Measurements from ENCODE around the gene MINDY1.

MINDY1 gene, protein sequence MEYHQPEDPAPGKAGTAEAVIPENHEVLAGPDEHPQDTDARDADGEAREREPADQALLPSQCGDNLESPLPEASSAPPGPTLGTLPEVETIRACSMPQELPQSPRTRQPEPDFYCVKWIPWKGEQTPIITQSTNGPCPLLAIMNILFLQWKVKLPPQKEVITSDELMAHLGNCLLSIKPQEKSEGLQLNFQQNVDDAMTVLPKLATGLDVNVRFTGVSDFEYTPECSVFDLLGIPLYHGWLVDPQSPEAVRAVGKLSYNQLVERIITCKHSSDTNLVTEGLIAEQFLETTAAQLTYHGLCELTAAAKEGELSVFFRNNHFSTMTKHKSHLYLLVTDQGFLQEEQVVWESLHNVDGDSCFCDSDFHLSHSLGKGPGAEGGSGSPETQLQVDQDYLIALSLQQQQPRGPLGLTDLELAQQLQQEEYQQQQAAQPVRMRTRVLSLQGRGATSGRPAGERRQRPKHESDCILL

DNA sequence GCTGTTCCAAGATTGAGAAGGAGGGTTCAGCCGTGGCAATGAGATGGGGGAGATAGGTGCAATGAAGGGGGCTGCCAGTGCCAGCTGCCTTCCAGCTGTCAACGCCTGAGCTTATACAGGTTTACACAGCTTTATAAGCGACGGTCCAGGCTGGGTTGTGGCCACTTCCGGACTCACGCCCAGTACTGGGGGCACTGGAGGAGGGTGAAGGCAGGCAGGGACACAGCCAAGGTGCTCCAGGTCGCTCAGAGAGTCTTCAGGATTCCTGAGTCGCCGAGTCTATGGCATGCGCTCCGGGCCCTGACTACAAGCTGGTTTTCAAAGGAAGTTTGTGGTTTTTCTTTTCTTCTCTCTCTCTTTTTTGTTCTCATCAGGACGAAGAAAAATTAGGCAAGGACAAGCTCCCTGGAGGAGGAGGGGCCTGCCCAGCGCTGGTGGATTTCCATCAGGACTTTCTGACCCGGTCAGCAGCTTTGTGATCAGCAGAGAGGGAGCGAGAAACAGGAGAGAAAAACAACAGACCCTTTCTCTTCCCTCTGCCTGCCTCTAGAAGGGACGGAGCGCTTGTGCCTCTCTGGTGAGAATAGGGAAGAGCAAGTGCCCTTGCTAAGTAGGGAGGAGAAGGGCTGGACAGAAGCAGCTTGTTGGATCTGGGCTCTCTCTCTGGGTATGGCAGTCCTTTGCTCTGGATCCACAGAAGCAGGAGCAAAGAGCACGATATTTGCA is at the start of gene MINDY1:
MINDY1 (minus strand) TSS at position 576 of the 726 bp plus-strand sequence. CDS start 4,285 bp downstream, outside the sequence.
- no peak for DNase-seq (ENCODE audit: low read depth)

DNA sequence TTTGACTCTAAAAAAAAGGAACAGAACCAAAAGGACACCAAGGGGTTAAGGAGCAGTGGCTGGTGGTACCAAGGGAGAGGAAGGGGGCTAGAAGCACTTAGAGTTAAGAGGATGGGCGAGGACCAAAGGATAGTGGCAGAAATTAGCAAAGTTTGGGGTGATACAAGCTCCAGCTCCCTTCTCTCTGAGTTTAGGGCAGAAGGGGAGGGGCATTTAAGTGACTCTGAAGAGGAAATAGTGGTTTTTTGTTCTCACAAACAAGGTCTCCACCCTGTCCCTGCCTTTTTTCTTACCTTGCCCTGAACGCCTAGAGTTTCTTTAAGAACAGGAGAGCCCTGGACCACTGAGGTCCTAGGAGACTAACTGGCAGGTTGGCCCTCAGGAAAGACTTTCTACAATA is 49.4 kb upstream of the MINDY1 start:
- no peak for DNase-seq (ENCODE audit: low read depth)

DNA sequence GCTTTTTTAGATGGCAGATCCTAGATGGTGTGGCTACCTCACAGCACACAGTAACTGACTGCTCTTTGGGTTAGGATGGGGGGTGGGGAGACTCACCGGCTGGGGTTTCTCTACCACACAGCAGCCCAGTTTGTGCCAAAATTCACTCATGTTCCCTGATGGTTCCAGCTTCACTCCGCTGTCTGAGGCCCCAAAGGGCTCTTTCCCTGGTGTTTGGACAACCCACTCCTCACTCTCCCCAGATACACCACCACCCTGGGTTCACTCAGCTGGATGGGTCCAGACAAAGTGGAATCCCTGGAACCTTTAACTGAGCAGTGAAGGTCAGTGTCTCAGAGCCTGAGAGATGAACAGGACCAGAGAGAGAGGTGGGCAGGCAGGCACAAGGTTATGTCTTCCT is 48.9 kb upstream of the MINDY1 start:
- DNase-seq (ENCODE audit: low read depth), result no peak

DNA sequence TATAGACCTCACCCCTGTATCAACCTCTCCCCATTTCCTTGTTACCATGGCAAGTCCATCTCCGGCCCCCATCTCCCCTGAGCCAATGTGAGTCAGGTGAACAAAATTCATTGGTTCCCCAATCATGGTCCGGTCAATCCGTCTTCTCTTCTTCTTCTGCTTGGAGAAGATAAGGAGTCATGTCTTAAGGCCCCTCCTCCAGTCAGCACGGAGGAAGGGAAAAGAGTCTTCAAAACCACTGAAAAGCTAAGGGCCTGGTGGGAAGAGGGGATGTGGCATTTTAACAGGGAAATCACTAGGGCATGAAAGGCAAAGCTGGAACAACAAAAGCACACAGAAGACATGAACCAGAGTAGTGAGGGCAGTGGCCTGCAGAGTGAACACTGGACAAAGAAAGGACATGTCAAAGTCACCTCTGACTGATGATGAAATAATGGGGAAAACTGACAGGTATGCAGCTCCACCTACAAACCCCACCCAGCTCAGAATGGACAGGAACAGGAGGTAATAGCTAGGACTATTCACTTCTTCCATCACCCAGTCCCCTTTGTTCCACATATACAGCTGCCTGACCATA is 48.4 kb upstream of the MINDY1 start:
- no peak for DNase-seq (ENCODE audit: low read depth)

DNA sequence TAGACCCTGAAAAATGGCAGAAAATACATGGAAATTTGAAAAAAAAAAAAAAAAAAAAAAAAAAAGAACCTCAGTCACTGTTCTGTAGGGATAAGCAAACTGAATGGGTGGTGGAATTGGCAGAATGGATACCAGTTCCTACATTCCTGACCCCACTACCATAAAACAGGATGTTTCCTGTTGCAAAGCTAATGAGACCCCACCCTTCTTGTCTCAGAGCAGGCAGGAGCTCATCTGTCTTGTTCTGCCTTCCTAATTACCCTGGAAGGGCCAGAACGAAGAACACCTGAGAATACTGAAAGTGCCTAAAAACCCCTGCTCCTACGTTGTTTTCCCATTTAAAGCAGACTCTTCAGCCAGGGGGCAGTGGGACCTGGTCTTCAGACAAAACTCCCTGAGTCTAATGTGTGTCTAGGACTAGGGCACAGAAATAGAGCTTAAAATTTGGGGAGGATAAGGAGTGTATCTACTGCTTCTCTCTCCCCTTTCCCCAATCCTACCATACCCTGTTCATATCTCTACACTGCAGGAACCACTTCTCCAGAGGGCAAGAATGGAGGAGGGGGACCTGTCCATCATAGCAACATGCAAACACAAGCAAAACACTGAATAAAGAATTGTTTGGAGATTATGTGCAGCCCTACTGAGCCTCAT is 44.8 kb upstream of the MINDY1 start:
- DNase-seq (ENCODE audit: low read depth), result no peak

DNA sequence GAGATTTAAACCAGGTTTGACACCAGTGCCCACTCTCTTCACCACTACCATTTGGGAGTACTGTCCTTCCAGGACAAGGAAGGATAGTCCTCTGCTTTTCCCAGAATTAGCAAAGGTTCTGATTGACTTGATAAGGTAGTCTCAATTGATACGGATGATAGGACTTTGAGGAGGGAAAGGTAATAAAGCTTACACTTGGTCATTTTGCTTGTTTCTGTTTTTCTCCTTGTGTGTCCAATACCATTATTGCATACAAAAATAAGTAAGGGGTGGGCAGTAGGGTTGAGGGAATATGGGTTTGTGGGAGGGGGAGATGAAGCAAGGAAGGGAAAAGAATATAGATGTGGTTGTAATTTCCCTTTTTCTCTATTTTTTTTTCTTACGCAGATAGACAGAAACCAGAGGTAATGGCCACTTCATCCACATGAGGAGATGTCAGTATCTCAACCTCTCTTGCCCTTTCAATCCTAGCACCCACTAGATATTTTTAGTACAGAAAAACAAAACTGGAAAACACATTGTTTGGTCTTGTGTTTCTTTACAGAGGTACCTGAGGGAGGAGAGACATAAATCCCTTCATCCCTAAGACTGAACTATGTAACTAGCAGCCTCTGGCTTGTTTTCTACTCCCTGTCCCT is 43.5 kb upstream of the MINDY1 start:
- no peak for DNase-seq (ENCODE audit: low read depth)

DNA sequence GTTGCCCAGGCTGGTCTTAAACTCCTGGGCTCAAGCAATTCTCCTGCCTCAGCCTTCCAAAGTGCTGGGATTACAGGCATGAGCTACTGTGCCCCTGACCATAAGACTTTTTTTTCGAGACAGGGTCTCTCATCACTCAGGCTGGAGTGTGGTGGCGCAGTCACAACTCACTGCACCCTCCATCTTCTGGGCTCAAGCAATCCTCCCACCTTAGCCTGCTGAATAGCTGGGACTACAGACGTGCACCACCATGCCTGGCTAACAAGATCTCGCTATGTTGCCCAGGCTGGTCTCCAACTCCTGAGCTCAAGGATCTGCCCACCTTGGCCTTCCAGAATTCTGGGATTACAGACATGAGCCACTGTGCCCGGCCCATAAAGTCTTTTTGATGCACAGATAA is 42.8 kb upstream of the MINDY1 start:
- no peak for DNase-seq (ENCODE audit: low read depth)

DNA sequence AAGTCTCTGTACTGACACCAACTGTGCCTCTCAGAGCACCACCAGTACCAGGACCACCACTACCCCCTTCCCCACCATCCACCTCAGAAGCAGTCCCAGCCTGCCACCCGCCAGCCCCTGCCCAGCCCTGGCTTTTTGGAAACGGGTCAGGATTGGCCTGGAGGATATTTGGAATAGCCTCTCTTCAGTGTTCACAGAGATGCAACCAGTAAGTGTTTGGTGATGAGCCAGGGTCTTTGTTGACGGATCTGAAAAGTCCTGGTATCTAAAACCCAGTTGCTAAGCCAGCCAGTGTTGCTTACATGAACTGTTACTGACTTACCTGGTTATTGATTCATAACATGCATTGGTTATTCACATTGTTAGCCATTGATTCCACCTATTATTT is 41.9 kb upstream of the MINDY1 start:
- DNase-seq (ENCODE audit: low read depth), result no peak

DNA sequence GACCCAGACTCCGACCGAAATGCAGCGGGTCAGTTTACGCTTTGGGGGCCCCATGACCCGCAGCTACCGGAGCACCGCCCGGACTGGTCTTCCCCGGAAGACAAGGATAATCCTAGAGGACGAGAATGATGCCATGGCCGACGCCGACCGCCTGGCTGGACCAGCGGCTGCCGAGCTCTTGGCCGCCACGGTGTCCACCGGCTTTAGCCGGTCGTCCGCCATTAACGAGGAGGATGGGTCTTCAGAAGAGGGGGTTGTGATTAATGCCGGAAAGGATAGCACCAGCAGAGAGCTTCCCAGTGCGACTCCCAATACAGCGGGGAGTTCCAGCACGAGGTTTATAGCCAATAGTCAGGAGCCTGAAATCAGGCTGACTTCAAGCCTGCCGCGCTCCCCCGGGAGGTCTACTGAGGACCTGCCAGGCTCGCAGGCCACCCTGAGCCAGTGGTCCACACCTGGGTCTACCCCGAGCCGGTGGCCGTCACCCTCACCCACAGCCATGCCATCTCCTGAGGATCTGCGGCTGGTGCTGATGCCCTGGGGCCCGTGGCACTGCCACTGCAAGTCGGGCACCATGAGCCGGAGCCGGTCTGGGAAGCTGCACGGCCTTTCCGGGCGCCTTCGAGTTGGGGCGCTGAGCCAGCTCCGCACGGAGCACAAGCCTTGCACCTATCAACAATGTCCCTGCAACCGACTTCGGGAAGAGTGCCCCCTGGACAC is 41.4 kb upstream of the MINDY1 start:
- DNase-seq (ENCODE audit: low read depth), result peak; percentile 46

DNA sequence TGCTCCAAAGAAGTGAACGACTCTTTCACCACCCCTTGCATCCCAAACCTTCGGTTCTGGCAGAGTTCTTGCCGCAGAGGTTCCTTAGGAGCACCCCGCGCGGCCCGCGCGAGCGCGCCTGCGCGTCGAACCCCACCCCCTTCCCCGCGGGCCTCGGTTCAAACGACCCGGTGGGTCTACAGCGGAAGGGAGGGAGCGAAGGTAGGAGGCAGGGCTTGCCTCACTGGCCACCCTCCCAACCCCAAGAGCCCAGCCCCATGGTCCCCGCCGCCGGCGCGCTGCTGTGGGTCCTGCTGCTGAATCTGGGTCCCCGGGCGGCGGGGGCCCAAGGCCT is 40.9 kb upstream of the MINDY1 start, which contains the start of gene C1orf56:
C1orf56 (plus strand) TSS at position 161 of the 334 bp plus-strand sequence; CDS start at position 258, 97 bp downstream.
- DNase-seq (ENCODE audit: low read depth), result no peak

DNA sequence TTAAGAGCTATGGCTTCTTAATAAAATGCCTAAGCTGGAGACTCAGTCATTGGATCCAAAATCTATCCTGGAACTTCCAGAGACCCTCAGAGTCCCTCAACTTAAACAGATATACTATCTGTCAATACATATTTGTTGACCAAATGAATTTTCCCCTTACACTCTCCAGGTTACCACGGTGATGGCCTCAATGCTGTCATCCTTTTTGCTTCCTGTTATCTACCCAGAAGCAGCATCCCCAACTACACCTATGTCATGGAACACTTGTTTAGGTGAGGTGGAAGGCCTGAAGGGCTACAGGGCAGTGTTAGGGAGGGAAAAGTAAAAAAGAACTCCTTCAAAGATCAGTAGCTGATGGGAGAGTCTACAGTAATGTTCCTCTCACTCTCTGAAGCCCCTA is 36.5 kb upstream of the MINDY1 start:
- DNase-seq (ENCODE audit: low read depth), result no peak

DNA sequence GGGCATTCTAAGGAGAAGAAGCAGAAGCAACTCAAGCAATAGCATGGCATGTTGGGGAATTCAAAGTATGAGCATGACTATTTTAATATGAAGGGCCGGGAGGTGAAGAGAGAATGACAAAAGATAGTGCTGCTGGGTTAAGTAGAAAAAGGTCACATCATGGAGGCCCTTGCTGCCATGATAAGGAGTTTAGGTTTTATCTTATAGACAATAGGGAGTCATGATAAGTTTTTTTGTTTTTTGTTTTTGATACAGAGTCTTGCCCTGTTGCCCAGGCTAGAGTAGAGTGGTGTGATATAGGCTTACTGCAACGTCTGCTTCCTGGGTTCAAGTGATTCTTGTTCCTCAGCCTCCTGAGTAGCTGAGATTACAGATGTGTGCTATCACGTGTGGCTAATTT is 32.8 kb upstream of the MINDY1 start:
- no peak for DNase-seq (ENCODE audit: low read depth)

DNA sequence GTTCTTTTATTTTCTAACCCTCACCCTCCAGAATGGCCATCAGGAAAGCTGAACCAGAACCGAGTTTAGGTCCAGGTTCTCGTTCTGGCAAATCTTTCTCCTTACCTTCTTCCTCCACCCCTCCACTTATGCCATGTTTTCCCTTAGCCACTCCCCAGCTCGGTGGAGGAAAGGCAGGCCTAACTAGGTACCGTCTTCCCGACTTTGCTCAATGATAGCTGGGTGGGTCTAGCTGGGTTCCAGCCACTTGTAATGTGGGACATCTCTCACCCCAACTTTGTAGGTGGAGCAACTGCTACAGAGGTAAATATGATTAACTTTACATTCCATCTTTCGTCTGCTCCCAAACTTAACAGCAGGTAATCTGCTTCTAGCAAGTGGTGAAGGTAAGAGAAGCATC is 30.3 kb upstream of the MINDY1 start:
- no peak for DNase-seq (ENCODE audit: low read depth)

DNA sequence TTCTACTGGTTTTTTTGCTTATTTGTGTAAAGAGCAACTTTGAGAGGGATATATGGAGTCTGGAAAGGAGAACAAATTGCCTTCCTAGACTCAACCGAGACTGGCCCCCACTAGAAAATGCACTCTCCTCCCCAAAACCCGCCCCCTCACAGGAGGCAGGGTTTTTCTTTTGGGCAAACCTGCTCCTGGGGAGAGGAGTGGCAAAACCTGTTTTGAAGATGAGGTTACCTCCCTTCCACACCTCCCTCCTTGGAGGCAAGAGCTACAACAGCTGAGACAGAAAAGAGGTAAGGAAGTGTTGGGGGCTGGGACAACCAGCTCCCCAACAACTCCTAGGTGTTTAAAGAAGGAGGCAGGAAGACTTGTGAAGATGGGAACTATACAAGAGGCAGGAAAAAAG is 29.7 kb upstream of the MINDY1 start, which contains the start of gene BNIPL:
BNIPL (plus strand) TSS at position 231 of the 400 bp plus-strand sequence; CDS start at position 371, 140 bp downstream.
- no peak for DNase-seq (ENCODE audit: low read depth)

DNA sequence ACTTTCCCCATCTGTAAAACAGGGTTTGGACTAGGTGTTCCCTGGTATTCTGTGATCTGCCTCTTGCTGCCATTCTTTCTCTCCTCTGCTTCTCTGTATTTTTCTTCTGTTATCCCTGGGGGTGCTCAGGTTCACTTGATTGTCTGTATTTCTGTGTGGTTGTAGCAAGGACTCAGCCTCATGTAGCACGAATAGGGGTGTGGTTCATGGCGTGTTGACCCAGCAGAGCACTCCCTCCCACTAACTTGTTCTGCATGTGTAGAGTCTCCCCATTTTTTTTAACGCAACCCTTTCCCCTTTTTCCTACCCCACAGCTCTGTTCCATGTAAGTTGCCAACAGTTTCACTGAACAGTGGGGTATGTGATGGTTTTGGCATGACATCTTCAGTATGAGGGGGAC is 28.5 kb upstream of the MINDY1 start:
- DNase-seq (ENCODE audit: low read depth), result no peak

DNA sequence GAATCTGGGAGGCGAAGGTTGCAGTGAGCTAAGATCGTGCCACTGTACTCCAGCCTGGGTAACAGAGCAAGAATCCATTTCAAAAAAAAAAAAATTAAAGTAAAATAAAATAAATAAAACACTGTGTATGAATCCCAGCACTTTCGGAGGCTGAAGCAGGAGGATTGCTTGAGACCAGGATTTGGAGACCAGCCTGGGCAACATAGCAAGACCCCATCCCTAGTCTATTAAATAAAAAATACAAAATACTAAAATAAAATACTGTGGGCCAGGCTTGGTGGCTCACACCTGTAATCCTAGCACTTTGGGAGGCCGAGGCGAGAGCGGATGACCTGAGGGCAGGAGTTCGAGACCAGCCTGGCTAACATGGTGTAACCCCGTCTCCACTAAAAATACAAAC is 25.5 kb upstream of the MINDY1 start:
- DNase-seq (ENCODE audit: low read depth), result no peak

DNA sequence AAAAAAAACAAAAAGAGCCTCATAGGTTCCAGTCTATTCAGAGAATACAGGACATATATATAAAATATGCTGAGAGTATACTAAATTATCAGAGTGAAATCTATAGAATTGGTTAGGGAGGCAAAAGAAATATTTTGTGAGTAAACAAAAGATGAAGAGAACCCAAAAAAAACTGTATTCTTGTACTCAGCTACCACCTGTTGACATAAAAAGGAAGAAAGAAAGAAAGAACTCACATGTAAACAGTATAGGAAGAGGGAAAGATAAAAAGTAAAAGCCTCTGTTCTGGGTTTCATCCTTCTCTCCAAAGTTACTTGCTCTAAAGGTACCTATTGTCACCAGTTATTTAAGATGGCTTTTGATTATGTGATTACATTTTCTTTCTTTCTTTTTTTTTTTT is 19.8 kb upstream of the MINDY1 start:
- no peak for DNase-seq (ENCODE audit: low read depth)

DNA sequence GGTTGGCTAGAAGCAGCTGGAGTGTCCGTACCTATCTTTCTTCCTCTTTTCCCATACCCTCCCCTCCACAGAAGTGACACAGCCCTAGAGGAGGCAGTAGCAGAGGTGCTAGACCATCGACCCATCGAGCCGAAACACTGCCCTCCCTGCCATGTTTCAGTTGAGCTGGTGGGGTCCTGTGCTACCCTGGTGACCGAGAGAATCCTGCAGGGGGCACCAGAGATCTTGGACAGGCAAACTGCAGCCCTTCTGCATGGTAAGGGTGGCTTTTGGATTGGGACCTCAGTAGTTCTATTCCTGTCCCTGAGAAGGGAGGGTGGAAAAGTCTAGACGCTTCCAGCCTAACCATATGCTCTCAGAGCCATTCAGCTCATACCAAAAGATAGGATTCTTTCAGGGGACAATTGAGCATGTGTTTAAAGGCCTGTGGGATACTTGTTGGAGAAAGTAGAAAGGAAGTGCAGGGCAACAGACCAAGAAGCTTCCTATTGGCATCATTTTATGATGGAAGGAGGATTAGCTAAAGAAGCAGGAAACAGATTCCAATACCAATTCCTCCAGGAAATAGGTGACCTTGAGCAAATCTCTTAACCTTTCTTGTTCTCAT is 17.9 kb upstream of the MINDY1 start:
- peak; percentile 81 for DNase-seq (ENCODE audit: low read depth)

DNA sequence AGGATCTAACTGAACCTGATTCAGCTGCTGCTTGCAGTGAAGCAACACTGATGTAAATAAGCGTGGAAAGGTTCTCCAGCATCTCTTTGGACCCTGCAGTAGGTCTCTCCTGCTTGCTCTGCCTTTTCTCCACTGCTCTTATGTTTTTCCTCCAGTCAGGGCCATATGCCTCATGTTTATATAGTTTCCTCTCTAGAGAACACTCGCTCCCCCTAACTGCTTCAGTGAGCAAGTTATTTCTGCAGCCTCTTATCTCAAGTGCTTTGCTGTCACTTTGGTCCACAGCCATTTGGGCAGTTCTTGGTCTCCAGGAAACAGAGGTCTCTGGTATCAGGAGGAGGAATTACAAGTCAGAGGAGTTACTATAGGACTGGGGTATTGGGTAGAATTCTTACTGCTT is 6.8 kb upstream of the MINDY1 start:
- no peak for DNase-seq (ENCODE audit: low read depth)

DNA sequence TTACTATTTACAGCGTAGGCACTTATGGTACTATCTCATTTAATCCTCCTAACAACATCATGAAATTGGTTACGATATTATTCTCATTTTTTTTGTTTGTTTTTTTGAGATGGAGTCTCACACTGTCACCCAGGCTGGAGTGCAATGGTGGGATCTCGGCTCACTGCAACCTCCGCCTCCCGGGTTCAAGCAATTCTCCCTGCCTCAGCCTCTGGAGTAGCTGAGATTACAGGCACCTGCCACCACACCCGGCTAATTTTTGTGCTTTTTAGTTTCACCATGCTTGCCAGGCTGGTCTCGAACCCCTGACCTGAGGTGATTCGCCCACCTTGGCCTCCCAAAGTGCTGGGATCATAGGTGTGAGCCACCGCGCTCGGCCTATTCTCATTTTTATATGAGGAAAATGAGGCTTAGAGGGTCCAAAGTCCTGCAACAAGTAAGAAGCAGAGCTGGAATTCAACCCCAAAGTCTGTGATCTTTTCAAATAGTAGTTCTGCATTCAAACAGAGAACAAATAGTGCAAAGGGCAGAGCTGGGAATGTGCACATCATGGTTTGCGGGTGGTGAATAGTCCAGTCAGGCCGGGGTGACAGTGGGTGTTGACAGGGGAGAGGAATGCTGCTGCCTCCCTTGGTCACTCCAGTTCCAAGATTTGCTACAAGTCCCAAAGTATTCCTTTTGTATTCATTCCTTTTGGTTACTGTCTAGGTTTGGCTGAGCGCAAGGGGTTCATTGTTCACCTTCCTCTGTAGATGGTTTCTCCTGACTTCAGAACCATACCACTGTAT is 6.2 kb upstream of the MINDY1 start:
- DNase-seq (ENCODE audit: low read depth), result no peak
